ENCODE results near the gene ADCY3. TPM values are rescaled to one million over a fixed set of nuclear protein-coding genes. Genes with fewer than 3 reads are reported as not detected.

ADCY3 gene
- total RNA-seq, 3 donors from 2014 or later = 68.7 to 83.7 (median 71.2) TPM

DNA sequence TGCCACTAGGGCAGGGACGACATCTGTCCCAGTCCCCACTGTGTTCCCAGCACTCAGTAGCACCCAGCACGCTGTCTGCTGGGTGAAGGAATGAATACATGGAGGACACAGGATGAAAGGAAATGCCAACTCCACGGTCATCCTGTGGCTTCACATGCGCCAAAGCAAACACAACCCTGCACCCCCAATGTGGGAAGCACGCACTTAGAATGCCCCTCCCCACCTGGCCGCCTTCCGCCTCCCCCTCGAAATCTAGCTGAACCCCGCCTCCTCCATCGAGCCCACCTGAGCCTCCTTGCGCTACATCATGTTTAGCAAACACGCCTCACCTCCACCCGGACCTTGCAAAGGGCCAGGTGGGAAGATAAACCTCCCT lies 33.9 kb downstream of the ADCY3 start:
- H3K27me3 Mint-ChIP-seq (ENCODE audit: low read depth) = no peaks in the 10 kb centered on the region
- no peak for ATAC-seq
- H3K4me1 Mint-ChIP-seq (ENCODE audit: low read depth) = peaks cover 20% of the 10 kb centered on the region
- H3K36me3 Mint-ChIP-seq (ENCODE audit: insufficient read depth) = peaks cover 3% of the 10 kb centered on the region
- no peak for DNase-seq
- H3K9me3 Mint-ChIP-seq = no peaks in the 10 kb centered on the region
- no peak overlapping the region for H3K4me3 Mint-ChIP-seq

- Mint-ChIP-seq H3K27me3 (ENCODE audit: low read depth) (no peaks in the 10 kb centered on the region), H3K4me3 (no peak overlapping the region), H3K4me1 (ENCODE audit: low read depth) (peaks cover 20% of the 10 kb centered on the region), H3K36me3 (ENCODE audit: insufficient read depth) (peaks cover 3% of the 10 kb centered on the region), H3K9me3 (no peaks in the 10 kb centered on the region)
- DNase-seq (no peak), ATAC-seq (no peak)
These were observed 34.6 kb downstream of the ADCY3 start for GRCh38 chr2:24885221-24886125.

- H3K27me3 Mint-ChIP-seq (ENCODE audit: low read depth) = no peaks in the 10 kb centered on the region
- no peak overlapping the region for H3K4me3 Mint-ChIP-seq
- peaks cover 2% of the 10 kb centered on the region for H3K36me3 Mint-ChIP-seq (ENCODE audit: insufficient read depth)
- H3K4me1 Mint-ChIP-seq (ENCODE audit: low read depth) = peaks cover 20% of the 10 kb centered on the region
- ATAC-seq (no peak), DNase-seq (no peak)
- no peaks in the 10 kb centered on the region for H3K9me3 Mint-ChIP-seq
These were observed 36.1 kb downstream of the ADCY3 start for GRCh38 chr2:24883946-24884345.

DNA sequence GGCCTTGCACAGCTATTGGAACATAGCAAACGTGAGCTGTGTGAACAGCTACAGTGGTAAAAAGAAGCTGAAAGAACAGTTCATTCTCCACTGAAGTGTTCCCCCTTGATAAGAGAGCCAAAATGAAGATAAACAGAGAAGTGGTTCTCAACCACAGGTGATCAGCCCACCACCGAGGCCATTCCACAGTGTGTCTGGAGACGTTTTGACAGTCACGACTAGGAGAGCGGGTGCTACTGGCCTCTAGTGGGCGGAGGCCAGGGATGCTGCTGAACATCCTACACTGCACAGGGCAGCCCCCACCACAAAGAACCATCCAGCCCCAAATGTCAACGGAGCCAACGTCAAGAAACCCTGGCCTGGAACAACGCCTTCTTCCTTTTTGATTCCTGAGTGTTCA lies 38.4 kb downstream of the ADCY3 start:
- ATAC-seq (no peak), DNase-seq (no peak)
- Mint-ChIP-seq H3K36me3 (ENCODE audit: insufficient read depth) (peaks cover 6% of the 10 kb centered on the region), H3K9me3 (no peaks in the 10 kb centered on the region), H3K4me1 (ENCODE audit: low read depth) (peaks cover 20% of the 10 kb centered on the region), H3K27me3 (ENCODE audit: low read depth) (no peaks in the 10 kb centered on the region), H3K4me3 (no peak overlapping the region)

DNA sequence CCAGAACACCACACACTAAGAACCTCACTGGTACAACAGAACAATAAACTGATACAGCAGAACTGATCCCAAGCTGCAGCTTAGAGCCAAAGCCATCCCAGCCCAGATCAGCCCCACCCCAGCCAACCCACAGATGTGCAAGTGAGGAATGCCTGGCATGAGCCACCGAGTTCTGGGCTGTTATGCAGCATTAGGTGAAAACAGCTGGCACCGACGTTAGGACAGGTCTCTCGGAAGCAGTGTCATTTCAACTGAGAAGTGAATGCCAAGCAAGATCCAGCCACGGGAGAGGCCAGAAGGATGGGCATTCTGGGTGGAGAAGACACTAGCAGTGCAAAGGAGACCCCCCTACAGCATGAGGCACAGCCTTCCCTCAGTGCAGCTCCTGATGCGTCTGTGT lies 38.9 kb downstream of the ADCY3 start:
- no peaks in the 10 kb centered on the region for H3K27me3 Mint-ChIP-seq (ENCODE audit: low read depth)
- no peak overlapping the region for H3K4me3 Mint-ChIP-seq
- H3K36me3 Mint-ChIP-seq (ENCODE audit: insufficient read depth) = peaks cover 6% of the 10 kb centered on the region
- ATAC-seq (no peak), DNase-seq (no peak)
- peaks cover 18% of the 10 kb centered on the region for H3K4me1 Mint-ChIP-seq (ENCODE audit: low read depth)
- H3K9me3 Mint-ChIP-seq = no peaks in the 10 kb centered on the region

DNA sequence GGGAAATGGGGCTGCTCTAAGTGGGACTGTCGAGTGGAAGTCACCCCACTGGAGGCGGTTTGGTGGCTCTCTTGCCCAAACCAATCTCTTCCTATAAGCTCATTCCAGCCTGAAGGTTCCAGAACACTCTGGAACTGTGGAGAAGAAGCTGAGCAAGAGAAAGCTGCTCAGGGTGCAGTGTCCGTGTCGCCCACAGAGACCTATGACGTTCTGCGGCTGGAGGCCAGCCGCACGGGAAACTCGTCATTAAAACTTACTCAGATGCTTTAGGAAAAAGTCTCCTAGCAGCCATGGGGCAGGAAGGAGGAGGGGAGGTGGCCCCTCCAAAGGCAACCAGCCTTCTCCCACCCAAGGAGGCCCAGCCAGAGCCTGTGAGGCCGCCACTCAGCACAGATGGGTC lies 41.7 kb downstream of the ADCY3 start:
- Mint-ChIP-seq H3K27me3 (ENCODE audit: low read depth) (no peaks in the 10 kb centered on the region), H3K9me3 (no peaks in the 10 kb centered on the region), H3K36me3 (ENCODE audit: insufficient read depth) (peaks cover 4% of the 10 kb centered on the region), H3K4me3 (no peak overlapping the region), H3K4me1 (ENCODE audit: low read depth) (peaks cover 3% of the 10 kb centered on the region)
- DNase-seq = no peak
- no peak for ATAC-seq

- H3K27me3 Mint-ChIP-seq (ENCODE audit: low read depth) = no peaks in the 10 kb centered on the region
- no peak for ATAC-seq
- no peak for DNase-seq
These were observed 42.4 kb downstream of the ADCY3 start for GRCh38 chr2:24877646-24878045.

GRCh38 chr2:24877067-24877466 lies 43.0 kb downstream of the ADCY3 start:
- ATAC-seq = no peak
- Mint-ChIP-seq H3K36me3 (ENCODE audit: insufficient read depth) (peaks cover 4% of the 10 kb centered on the region), H3K4me1 (ENCODE audit: low read depth) (peaks cover 3% of the 10 kb centered on the region), H3K27me3 (ENCODE audit: low read depth) (no peaks in the 10 kb centered on the region), H3K4me3 (no peak overlapping the region), H3K9me3 (no peaks in the 10 kb centered on the region)
- no peak for DNase-seq

More at GRCh38 chr2:24877646-24878045, 42.4 kb downstream of the ADCY3 start:
- peaks cover 4% of the 10 kb centered on the region for H3K36me3 Mint-ChIP-seq (ENCODE audit: insufficient read depth)
- H3K9me3 Mint-ChIP-seq = no peaks in the 10 kb centered on the region
- H3K4me1 Mint-ChIP-seq (ENCODE audit: low read depth) = peaks cover 3% of the 10 kb centered on the region
- no peak overlapping the region for H3K4me3 Mint-ChIP-seq

- Mint-ChIP-seq H3K27me3 (ENCODE audit: low read depth) (no peaks in the 10 kb centered on the region), H3K9me3 (no peaks in the 10 kb centered on the region), H3K4me1 (ENCODE audit: low read depth) (no peaks in the 10 kb centered on the region), H3K4me3 (no peak overlapping the region), H3K36me3 (ENCODE audit: insufficient read depth) (peaks cover 8% of the 10 kb centered on the region)
- DNase-seq (no peak), ATAC-seq (no peak)
These were observed 44.1 kb downstream of the ADCY3 start for GRCh38 chr2:24875901-24876300.

DNA sequence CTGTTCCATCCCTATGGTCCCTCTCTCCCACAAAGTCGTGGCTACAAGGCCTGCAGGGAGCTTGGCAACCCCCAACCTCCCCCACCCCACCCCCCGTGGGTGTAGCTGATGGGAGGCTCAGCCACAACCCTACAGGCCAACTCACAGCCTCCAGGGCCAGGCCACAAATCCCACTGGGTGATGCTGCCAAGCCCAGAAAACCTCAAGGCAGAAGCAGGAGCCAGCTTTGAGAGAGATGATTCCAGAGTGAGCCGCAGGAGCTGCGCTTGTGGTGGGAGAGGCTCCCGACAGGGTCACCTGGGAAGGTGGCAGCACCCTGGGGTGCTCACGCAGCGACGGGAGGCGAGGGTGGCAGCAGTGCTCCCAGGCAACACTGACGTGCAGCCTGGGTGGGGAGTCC lies 44.8 kb downstream of the ADCY3 start:
- H3K4me1 Mint-ChIP-seq (ENCODE audit: low read depth) = no peaks in the 10 kb centered on the region
- H3K27me3 Mint-ChIP-seq (ENCODE audit: low read depth) = no peaks in the 10 kb centered on the region
- ATAC-seq (no peak), DNase-seq (no peak)
- H3K36me3 Mint-ChIP-seq (ENCODE audit: insufficient read depth) = peaks cover 11% of the 10 kb centered on the region
- no peak overlapping the region for H3K4me3 Mint-ChIP-seq
- H3K9me3 Mint-ChIP-seq = no peaks in the 10 kb centered on the region

DNA sequence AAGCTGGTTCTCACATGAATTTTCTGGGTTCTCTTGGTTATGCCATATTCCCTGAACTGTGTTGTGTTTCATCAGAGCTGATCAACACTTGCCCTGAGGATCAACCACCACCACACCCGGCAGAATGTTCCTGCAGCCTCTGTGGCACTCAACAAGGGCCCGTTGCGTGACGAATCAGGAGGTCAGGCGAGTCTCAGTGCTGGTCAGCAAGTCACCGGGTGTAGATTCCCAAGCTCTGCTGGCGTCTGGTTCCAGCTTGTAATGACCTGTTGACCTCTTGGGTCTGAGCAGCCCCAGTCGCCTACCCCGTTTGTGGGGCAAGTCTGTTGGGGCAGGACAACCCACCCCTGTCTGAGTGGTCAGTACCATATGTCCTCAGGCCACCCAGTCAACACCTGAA lies 46.0 kb downstream of the ADCY3 start:
- Mint-ChIP-seq H3K4me3 (no peak overlapping the region), H3K4me1 (ENCODE audit: low read depth) (no peaks in the 10 kb centered on the region), H3K27me3 (ENCODE audit: low read depth) (no peaks in the 10 kb centered on the region), H3K9me3 (no peaks in the 10 kb centered on the region), H3K36me3 (ENCODE audit: insufficient read depth) (peaks cover 11% of the 10 kb centered on the region)
- ATAC-seq (no peak), DNase-seq (no peak)

- no peak for DNase-seq
- no peak for ATAC-seq
- no peaks in the 10 kb centered on the region for H3K4me1 Mint-ChIP-seq (ENCODE audit: low read depth)
- peaks cover 11% of the 10 kb centered on the region for H3K36me3 Mint-ChIP-seq (ENCODE audit: insufficient read depth)
- no peaks in the 10 kb centered on the region for H3K9me3 Mint-ChIP-seq
- no peak overlapping the region for H3K4me3 Mint-ChIP-seq
- H3K27me3 Mint-ChIP-seq (ENCODE audit: low read depth) = no peaks in the 10 kb centered on the region
These were observed 46.4 kb downstream of the ADCY3 start for GRCh38 chr2:24873619-24874018.

DNA sequence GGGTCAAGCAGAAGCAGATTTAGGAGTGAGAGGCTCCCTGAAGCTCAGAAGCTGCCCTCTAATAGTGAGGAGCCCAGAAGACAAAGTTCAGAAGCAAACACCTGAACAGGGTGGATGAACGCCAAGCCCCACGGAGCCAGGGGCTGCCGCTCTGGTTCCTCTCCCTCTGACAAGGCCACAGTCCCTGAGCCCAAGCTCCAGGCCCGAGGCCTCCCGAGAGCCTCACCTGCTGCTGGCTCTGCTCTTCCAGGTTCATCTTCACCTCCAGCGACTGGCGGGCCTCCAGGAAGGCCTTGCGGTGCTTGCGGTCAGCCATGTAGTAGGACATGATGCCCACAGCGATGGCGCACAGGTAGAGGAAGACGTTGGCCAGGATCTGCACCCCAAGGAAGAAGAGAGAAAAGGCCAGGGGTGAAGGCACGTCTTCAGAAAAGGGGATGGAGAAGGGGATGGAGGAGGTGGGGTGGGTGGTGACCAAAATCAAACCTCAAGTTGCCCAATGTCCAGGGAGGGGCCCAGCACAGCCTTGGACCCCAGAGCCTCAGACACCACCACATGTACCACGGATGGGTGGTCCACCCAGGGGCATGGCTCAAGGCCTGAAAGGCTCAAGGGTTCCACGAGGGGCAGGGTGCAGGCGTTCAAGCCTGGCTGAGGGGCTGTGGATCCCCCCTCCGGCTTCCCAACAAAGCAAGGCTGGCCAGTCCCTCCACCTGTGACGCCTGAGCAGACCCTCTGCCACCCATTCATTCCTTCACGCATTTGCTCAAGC lies 47.5 kb downstream of the ADCY3 start:
- DNase-seq (no peak), ATAC-seq (no peak)
- H3K4me3 Mint-ChIP-seq = no peak overlapping the region
- no peaks in the 10 kb centered on the region for H3K27me3 Mint-ChIP-seq (ENCODE audit: low read depth)
- no peaks in the 10 kb centered on the region for H3K9me3 Mint-ChIP-seq
- peaks cover 11% of the 10 kb centered on the region for H3K36me3 Mint-ChIP-seq (ENCODE audit: insufficient read depth)
- H3K4me1 Mint-ChIP-seq (ENCODE audit: low read depth) = no peaks in the 10 kb centered on the region

DNA sequence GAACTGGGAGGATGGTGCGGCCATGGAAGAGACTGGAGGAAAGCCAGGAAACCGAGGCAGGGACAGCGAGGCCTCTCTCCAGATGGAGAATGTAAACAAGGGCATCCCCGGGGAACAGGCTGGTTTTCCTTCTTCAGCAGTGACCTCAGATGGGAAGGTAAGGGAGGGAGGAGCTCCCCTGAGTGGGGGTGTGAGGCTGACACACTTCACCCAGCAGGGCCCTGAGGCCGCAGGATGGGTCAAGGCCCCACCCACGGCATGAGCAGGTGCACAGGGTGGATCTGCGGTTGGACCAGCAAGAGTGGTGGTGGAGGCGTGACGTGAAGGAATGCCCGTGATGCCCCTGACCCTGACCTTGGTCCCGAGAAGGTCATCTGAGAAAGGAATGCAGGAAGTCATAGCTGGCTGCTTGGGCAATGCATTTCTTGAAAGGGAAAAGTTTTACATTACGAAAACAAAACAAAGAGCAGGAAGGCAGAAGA lies 48.1 kb downstream of the ADCY3 start:
- DNase-seq = no peak
- no peak for ATAC-seq
- H3K36me3 Mint-ChIP-seq (ENCODE audit: insufficient read depth) = peaks cover 8% of the 10 kb centered on the region
- no peak overlapping the region for H3K4me3 Mint-ChIP-seq
- no peaks in the 10 kb centered on the region for H3K9me3 Mint-ChIP-seq
- H3K27me3 Mint-ChIP-seq (ENCODE audit: low read depth) = no peaks in the 10 kb centered on the region
- no peaks in the 10 kb centered on the region for H3K4me1 Mint-ChIP-seq (ENCODE audit: low read depth)

Data from activated T-cell treated with anti-CD3 and anti-CD28 coated beads, Interleukin-2, amount 50 U/mL, for 4 hours (primary cell).